A673 (cell line): ENCODE measurements around the gene RHO. TPM values are rescaled to one million over a fixed set of nuclear protein-coding genes. Genes with fewer than 3 reads are reported as not detected.

Experiments
- BruUV-seq: library from RNA; stranded (reverse); fragments of 400-500 nt; replicated peaks from 2 replicates; lab custom pipeline; 2021; lab: Mats Ljungman, UMichigan
- CTCF ChIA-PET: fragments of 300-600 bp; sonication (Branson Sonifier 250); formaldehyde crosslinking; loops from one replicate; lab custom pipeline; 2022; ENCODE audit warnings: antibody characterized with exemption; lab: Charles Lee
- POLR2A ChIA-PET: fragments of 300-600 bp; sonication (Branson Sonifier 250); formaldehyde crosslinking; loops from one replicate; lab custom pipeline; 2022; ENCODE audit warnings: antibody characterized with exemption; ENCODE audit not compliant: low non-redundant PET; lab: Charles Lee
- DNase-seq: peaks from one replicate; pipeline ENCODE4 v3.0.0-alpha.2; 2015; ENCODE audit warnings: low spot score
- H3K27ac ChIP-seq: fragments of 200-600 bp; sonication (generic); 2 replicates; pipeline ENCODE4 v1.5.1; 2016; ENCODE audit warnings: mixed run types, low read depth, mild to moderate bottlenecking, mixed read lengths, antibody characterized with exemption, low read length; ENCODE audit not compliant: poor library complexity, severe bottlenecking
- H3K27me3 ChIP-seq: fragments of 200-600 bp; sonication (generic); replicated peaks from 2 replicates; pipeline ENCODE4 v1.6.1; 2017; ENCODE audit warnings: mixed run types, low read depth, mild to moderate bottlenecking, mixed read lengths, antibody characterized with exemption, low read length; ENCODE audit not compliant: insufficient read depth, poor library complexity
- H3K36me3 ChIP-seq: fragments of 200-600 bp; sonication (generic); 2 replicates; pipeline ENCODE4 v1.6.1; 2016; ENCODE audit warnings: mixed run types, mild to moderate bottlenecking, mixed read lengths, antibody characterized with exemption, low read length; ENCODE audit not compliant: insufficient read depth, poor library complexity, severe bottlenecking
- H3K4me1 ChIP-seq: fragments of 200-600 bp; sonication (generic); 2 replicates; pipeline ENCODE4 v1.6.1; 2017; ENCODE audit warnings: mixed run types, mild to moderate bottlenecking, mixed read lengths, antibody characterized with exemption, low read length; ENCODE audit not compliant: insufficient read depth, poor library complexity, severe bottlenecking
- H3K4me3 ChIP-seq: fragments of 200-600 bp; sonication (generic); 2 replicates; pipeline ENCODE4 v1.5.1; 2016; ENCODE audit warnings: low read depth, mixed run types, mild to moderate bottlenecking, mixed read lengths, low read length; ENCODE audit not compliant: poor library complexity, severe bottlenecking
- H3K9me3 ChIP-seq: fragments of 200-600 bp; sonication (generic); 2 replicates; pipeline ENCODE4 v1.6.1; 2016; ENCODE audit warnings: mixed run types, low read depth, mild to moderate bottlenecking, mixed read lengths, antibody characterized with exemption, low read length; ENCODE audit not compliant: poor library complexity, severe bottlenecking
- CTCF ChIP-seq: fragments of 300-800, 200-600 bp; sonication (generic); conservative IDR thresholded peaks from 2 replicates; pipeline ENCODE4 v1.5.1; 2017; ENCODE audit warnings: low read depth, mild to moderate bottlenecking, antibody characterized with exemption, low read length, moderate library complexity, mixed read lengths
- EZH2 ChIP-seq: fragments of 200-600 bp; sonication (generic); IDR thresholded peaks from 2 replicates; pipeline ENCODE4 v1.6.1; 2017; ENCODE audit warnings: borderline replicate concordance, low read depth, mild to moderate bottlenecking, mixed read lengths, antibody characterized with exemption, low read length; ENCODE audit not compliant: poor library complexity, severe bottlenecking
- intact Hi-C: fragments of 100-400 bp; cut with micrococcal nuclease; formaldehyde crosslinking; loops from one replicate; pipeline ENCODE4 v1.10.0; 2022; ENCODE audit not compliant: unreplicated experiment
- total RNA-seq: library from RNA; stranded (reverse); gene quantifications from 2 replicates; pipeline ENCODE4 v1.2.3, GENCODE V29; 2021

RHO gene
- total RNA-seq, 1 experiment from 2014 or later = not detected

GRCh38 chr3:129575233-129575996 is 47.0 kb downstream of the RHO start:
- no TSS peak for BruUV-seq
- no peak for DNase-seq
- Histone ChIP-seq H3K27ac (no peak overlapping the region), H3K9me3 (no peaks in the 10 kb centered on the region), H3K36me3 (no peaks in the 10 kb centered on the region), H3K4me1 (no peaks in the 10 kb centered on the region), H3K4me3 (no peak overlapping the region), H3K27me3 (no peaks in the 10 kb centered on the region)
- intact Hi-C loops = no loop called here
- TF ChIP-seq CTCF (no peak), EZH2 (no peak)
- ChIA-PET POLR2A (no interaction called here), CTCF (no interaction called here)

DNA sequence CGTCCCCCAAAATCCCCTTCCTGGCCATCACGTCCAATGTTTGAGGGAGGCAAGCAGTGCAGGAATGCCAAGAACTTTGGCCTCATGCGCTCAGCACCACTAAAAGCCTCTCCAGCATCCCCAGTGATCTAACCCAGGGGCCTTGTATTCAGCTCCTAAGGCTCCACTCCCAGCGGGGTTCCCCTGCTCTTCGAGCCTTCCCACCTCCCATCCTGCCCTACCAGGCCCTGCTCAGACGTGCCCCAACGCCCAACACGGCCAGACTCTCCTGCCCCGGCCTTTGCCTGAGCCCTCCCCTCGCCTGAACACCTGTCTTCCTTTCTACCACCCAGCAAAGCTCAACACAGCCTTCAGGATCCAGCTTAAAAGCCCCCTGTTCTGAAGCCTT is 47.6 kb downstream of the RHO start:
- DNase-seq = no peak
- Histone ChIP-seq H3K36me3 (no peaks in the 10 kb centered on the region), H3K4me1 (no peaks in the 10 kb centered on the region), H3K4me3 (no peak overlapping the region), H3K27me3 (no peaks in the 10 kb centered on the region), H3K9me3 (no peaks in the 10 kb centered on the region), H3K27ac (no peak overlapping the region)
- ChIA-PET CTCF (no interaction called here), POLR2A (no interaction called here)
- TF ChIP-seq CTCF (no peak), EZH2 (no peak)
- BruUV-seq = no TSS peak
- intact Hi-C loops = no loop called here

DNA sequence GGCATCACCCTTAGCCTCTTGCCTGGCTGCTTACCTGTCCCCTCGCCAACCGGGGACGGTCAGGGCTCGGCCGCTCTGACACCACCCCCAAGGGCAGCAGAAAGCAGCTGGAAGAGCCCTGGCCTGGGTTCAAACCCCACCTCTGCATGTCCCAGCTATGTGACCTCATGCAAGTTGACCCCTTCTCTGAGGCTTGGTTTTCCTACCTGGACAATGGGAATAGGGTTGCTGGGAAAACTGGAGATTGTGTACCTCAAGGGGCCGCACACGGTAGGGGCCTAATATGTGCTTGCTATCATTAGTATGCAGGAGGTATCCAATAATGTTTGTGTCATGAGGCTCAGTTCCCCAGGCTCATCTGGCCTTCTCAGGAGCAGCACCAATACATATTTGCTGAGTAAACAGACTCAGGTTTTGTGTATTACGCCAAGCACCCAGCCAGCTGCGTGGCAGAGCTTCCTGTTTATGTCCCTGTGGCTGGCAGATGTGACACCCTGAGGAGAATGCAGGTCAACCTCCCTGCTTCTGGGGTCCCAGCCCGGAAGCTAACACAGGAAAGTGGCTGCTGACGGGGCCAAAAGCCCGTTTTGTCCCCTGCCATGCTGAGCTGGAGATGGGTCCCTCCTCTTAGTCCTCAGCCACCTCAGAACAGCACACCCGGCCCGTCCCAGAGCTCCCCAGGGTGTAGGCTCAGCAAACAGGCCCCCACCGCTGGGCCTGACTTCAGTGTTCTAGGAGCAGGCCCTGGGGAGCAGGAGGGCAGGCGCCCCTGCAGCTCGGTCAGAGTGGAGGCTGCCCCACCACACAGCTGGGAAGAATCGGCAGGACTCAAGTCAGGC is 48.3 kb downstream of the RHO start:
- Histone ChIP-seq H3K27ac (no peak overlapping the region), H3K36me3 (no peaks in the 10 kb centered on the region), H3K9me3 (no peaks in the 10 kb centered on the region), H3K4me1 (no peaks in the 10 kb centered on the region), H3K27me3 (no peaks in the 10 kb centered on the region), H3K4me3 (no peak overlapping the region)
- POLR2A ChIA-PET = interaction anchor here (0.6 kb wide), 1 partner anchor 84 kb away, joined by 10 read pairs; no protein-coding TSS in a partner anchor
- CTCF ChIA-PET = no interaction called here
- intact Hi-C loops = no loop called here
- BruUV-seq = no TSS peak
- TF ChIP-seq CTCF (no peak), EZH2 (no peak)
- DNase-seq = no peak
